CD4-positive, alpha-beta memory T cell (primary cell): ENCODE measurements around the gene MAP2K1. TPM values are rescaled to one million over a fixed set of nuclear protein-coding genes. Genes with fewer than 3 reads are reported as not detected.
"Not testable (repeated sequence)": the region's sequence is repeated elsewhere in the genome, so short reads cannot be mapped to it uniquely, and the experiment has no call there.

Source experiments
- CTCF ChIA-PET: fragments of 350-600 bp; sonication (Branson Sonifier 250); formaldehyde crosslinking; loops from one replicate; lab custom pipeline; 2021; ENCODE audit warnings: inconsistent platforms; ENCODE audit not compliant: partially characterized antibody; lab: Charles Lee
- POLR2A ChIA-PET: fragments of 350-600 bp; sonication (Branson Sonifier 250); formaldehyde crosslinking; loops from one replicate; lab custom pipeline; 2021; ENCODE audit not compliant: partially characterized antibody; lab: Charles Lee
- DNase-seq, 5 donors: peaks; one replicate each; pipeline versions ENCODE4 v3.0.0 to v3.0.0-alpha.2; 2020 to 2022; ENCODE audit warnings: mixed read lengths in 1 of 5
- H3K27ac ChIP-seq: one replicate; pipeline ENCODE4 v1.7.0; 2013; ENCODE audit warnings: low read depth, low read length
- H3K27me3 ChIP-seq: 2 replicates; pipeline ENCODE4 v1.7.0; 2013; ENCODE audit warnings: mild to moderate bottlenecking, low read length, moderate library complexity; ENCODE audit not compliant: insufficient read depth
- H3K36me3 ChIP-seq: 2 replicates; pipeline ENCODE4 v1.7.0; 2013; ENCODE audit warnings: mild to moderate bottlenecking, low read length, moderate library complexity; ENCODE audit not compliant: insufficient read depth
- H3K4me1 ChIP-seq: 2 replicates; pipeline ENCODE4 v1.7.0; 2013; ENCODE audit warnings: mild to moderate bottlenecking, low read length, moderate library complexity; ENCODE audit not compliant: insufficient read depth
- H3K4me3 ChIP-seq, 2 donors: one replicate each; pipeline ENCODE4 v1.7.0; 2013; ENCODE audit warnings: low read length in 2 of 2, mild to moderate bottlenecking in 1 of 2
- H3K9me3 ChIP-seq, 2 donors: one replicate each; pipeline ENCODE4 v1.7.0; 2013; ENCODE audit warnings: low read length in 2 of 2, control low read depth in 1 of 2; ENCODE audit not compliant: control insufficient read depth in 1 of 2
- H3K27ac Mint-ChIP-seq, 7 donors: one replicate each; pipeline ENCODE4 v1.8.0; 2020 to 2021; ENCODE audit warnings: mixed read lengths in 7 of 7, mild to moderate bottlenecking in 6 of 7, inconsistent platforms in 3 of 7, moderate library complexity in 3 of 7
- H3K27me3 Mint-ChIP-seq, 2 donors: one replicate each; pipeline ENCODE4 v1.8.0; 2020 to 2021; ENCODE audit warnings: mixed read lengths in 2 of 2
- H3K36me3 Mint-ChIP-seq, 2 donors: one replicate each; pipeline ENCODE4 v1.8.0; 2020 to 2021; ENCODE audit warnings: mixed read lengths in 2 of 2, inconsistent platforms in 1 of 2, mild to moderate bottlenecking in 1 of 2
- H3K4me1 Mint-ChIP-seq, 4 donors: one replicate each; pipeline ENCODE4 v1.8.0; 2020 to 2021; ENCODE audit warnings: mixed read lengths in 4 of 4, mild to moderate bottlenecking in 1 of 4
- H3K4me3 Mint-ChIP-seq, 8 donors: one replicate each; pipeline ENCODE4 v1.8.0; 2020 to 2021; ENCODE audit warnings: mixed read lengths in 8 of 8, mild to moderate bottlenecking in 7 of 8, moderate library complexity in 6 of 8, inconsistent platforms in 3 of 8
- H3K9me3 Mint-ChIP-seq, 8 donors: one replicate each; pipeline ENCODE4 v1.8.0; 2020 to 2021; ENCODE audit warnings: mixed read lengths in 8 of 8, mild to moderate bottlenecking in 5 of 8, inconsistent platforms in 3 of 8, moderate library complexity in 1 of 8
- intact Hi-C: fragments of 100-400 bp; cut with micrococcal nuclease; formaldehyde crosslinking; loops from one replicate; pipeline ENCODE4 v1.15.1; 2023
- polyA plus RNA-seq, 2 donors: library from polyadenylated mRNA; unstranded; fragments of 300-500 nt; fragmentation: Illumina TruSeq; gene quantifications; one replicate each; pipeline ENCODE4 v1.2.3, GENCODE V29; 2021
- total RNA-seq, 2 experiments: library from RNA; stranded (reverse); gene quantifications; one replicate each; pipeline ENCODE4 v1.2.3, GENCODE V29; 2021

The MAP2K1 gene
- total and polyA plus RNA-seq, 4 experiments from 2014 or later = 44.9 to 71.2 (median 54.5) TPM

GRCh38 chr15:66393037-66393436, 6.3 kb downstream of the MAP2K1 start:
- H3K4me3 ChIP-seq, DNase-seq, H3K9me3 Mint-ChIP-seq, H3K27me3 Mint-ChIP-seq, H3K36me3 ChIP-seq, H3K27ac ChIP-seq, H3K27me3 ChIP-seq, H3K9me3 ChIP-seq, intact Hi-C loops: not testable (repeated sequence)
- Mint-ChIP-seq H3K4me1 (peaks cover 62 to 91% (median 75%) of the 10 kb centered on the region in 4 donors), H3K36me3 (peaks cover 10 to 11% of the 10 kb centered on the region in 2 donors), H3K27ac (peak overlapping the region; percentile 55 to 96 (median 81)), H3K4me3 (peak overlapping the region in 3 of 8 donors; percentile 5 to 69 (median 55))
- ChIA-PET POLR2A (interaction anchor here (9.0 kb wide), 1 partner anchor 106 kb away, joined by 119 read pairs; the partner anchor contains the start of gene SNAPC5), CTCF (interaction anchor here (2.8 kb wide), 1 partner anchor 105 kb away, joined by 10 read pairs; the partner anchor contains the start of gene SNAPC5)
- peaks cover 89% of the 10 kb centered on the region for H3K4me1 ChIP-seq

DNA sequence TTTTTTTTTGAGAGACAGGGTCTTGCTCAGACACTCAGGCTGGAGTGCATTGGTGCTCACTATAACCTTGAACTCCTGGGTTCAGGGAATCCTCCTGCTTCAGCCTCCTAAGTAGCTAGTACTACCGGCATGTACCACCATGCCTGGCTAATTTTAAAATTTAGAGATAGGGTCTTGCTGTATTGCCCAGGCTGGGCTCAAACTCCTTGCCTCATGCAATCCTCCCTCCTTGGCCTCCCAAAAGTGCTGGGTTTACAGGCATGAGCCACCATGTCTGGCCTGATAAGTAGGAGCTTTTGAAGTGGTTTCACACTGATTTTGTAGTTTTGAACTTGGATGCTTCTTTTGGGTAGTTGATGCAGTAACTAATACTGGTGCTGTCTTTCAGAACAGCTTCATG, 7.8 kb downstream of the MAP2K1 start:
- H3K4me1 ChIP-seq = peaks cover 77% of the 10 kb centered on the region
- H3K4me3 Mint-ChIP-seq = peak overlapping the region in 5 of 8 donors; percentile 16 to 69 (median 55)
- CTCF ChIA-PET = interaction anchor here (0.7 to 2.8 kb wide), 3 partner anchors 38 to 103 kb away, joined by 3 to 10 read pairs (median 4); partner anchors contain the start of genes SNAPC5 and TIPIN
- intact Hi-C loops = no loop called here
- no peaks in the 10 kb centered on the region for H3K27me3 ChIP-seq
- H3K27ac Mint-ChIP-seq = peak overlapping the region; percentile 52 to 96 (median 78)
- POLR2A ChIA-PET = interaction anchor here (0.7 to 0.9 kb wide), 2 partner anchors 17 to 103 kb away, joined by 3 read pairs; partner anchors contain the start of gene SNAPC5
- peaks cover 11 to 14% of the 10 kb centered on the region in 2 donors for H3K36me3 Mint-ChIP-seq
- no peak overlapping the region for H3K4me3 ChIP-seq
- no peak for DNase-seq
- H3K36me3 ChIP-seq = no peaks in the 10 kb centered on the region
- H3K27me3 Mint-ChIP-seq = no peaks in the 10 kb centered on the region
- no peak overlapping the region for H3K27ac ChIP-seq
- H3K9me3 ChIP-seq = no peaks in the 10 kb centered on the region
- H3K9me3 Mint-ChIP-seq = no peaks in the 10 kb centered on the region
- peaks cover 55 to 89% (median 69%) of the 10 kb centered on the region in 4 donors for H3K4me1 Mint-ChIP-seq

- Histone ChIP-seq H3K4me3 (no peak overlapping the region), H3K36me3 (no peaks in the 10 kb centered on the region), H3K9me3 (no peaks in the 10 kb centered on the region), H3K4me1 (peaks cover 72% of the 10 kb centered on the region), H3K27me3 (no peaks in the 10 kb centered on the region), H3K27ac (no peak overlapping the region)
- Mint-ChIP-seq H3K27me3 (no peaks in the 10 kb centered on the region), H3K4me3 (peak overlapping the region in 5 of 8 donors; percentile 16 to 69 (median 55)), H3K36me3 (peaks cover 11 to 14% of the 10 kb centered on the region in 2 donors), H3K27ac (peak overlapping the region; percentile 52 to 96 (median 70)), H3K4me1 (peaks cover 52 to 86% (median 66%) of the 10 kb centered on the region in 4 donors), H3K9me3 (no peaks in the 10 kb centered on the region)
- ChIA-PET POLR2A (interaction anchor here (0.7 to 0.9 kb wide), 2 partner anchors 16 to 103 kb away, joined by 3 read pairs; partner anchors contain the start of gene SNAPC5), CTCF (interaction anchor here (0.7 to 2.8 kb wide), 4 partner anchors 8 to 103 kb away, joined by 3 to 10 read pairs (median 4); partner anchors contain the start of genes SNAPC5 and TIPIN)
- DNase-seq = no peak
- intact Hi-C loops = no loop called here
Observed at GRCh38 chr15:66394915-66395314, 8.2 kb downstream of the MAP2K1 start.

DNA sequence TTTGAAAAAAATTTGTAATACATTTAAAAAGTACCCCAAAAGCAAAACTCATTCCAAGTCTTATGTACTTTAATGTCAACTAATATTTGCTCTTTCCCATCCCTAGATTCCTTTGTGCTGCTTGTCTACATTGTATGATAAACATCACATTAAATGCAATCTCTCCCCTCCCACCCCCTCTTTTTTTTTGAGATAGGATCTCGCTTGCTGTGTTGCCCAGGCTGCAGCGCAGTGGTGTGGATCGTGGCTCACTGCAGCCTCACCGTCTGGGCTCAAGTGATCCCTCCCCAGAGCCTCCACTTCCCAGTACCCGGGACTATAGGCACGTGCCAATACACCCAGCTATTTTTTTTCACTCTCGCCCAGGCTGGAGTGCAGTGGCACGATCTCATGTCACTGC, 12.6 kb downstream of the MAP2K1 start:
- POLR2A ChIA-PET = interaction anchor here (0.7 kb wide), 1 partner anchor 10 kb away, joined by 3 read pairs; no protein-coding TSS in a partner anchor
- Mint-ChIP-seq H3K4me3 (peak overlapping the region in 1 of 8 donors; percentile 8), H3K27ac (peak overlapping the region in 3 of 7 donors; percentile 21 to 68 (median 60)), H3K4me1 (peaks cover 48 to 86% (median 65%) of the 10 kb centered on the region in 4 donors), H3K9me3 (no peaks in the 10 kb centered on the region), H3K36me3 (peaks cover 15 to 20% of the 10 kb centered on the region in 2 donors), H3K27me3 (no peaks in the 10 kb centered on the region)
- H3K27me3 ChIP-seq = no peaks in the 10 kb centered on the region
- no peak overlapping the region for H3K4me3 ChIP-seq
- H3K4me1 ChIP-seq = peaks cover 71% of the 10 kb centered on the region
- CTCF ChIA-PET = interaction anchor here (6.5 kb wide), 1 partner anchor 10 kb away, joined by 44 read pairs; the partner anchor contains the start of gene MAP2K1
- intact Hi-C loops = no loop called here
- no peaks in the 10 kb centered on the region for H3K36me3 ChIP-seq
- no peak overlapping the region for H3K27ac ChIP-seq
- H3K9me3 ChIP-seq = no peaks in the 10 kb centered on the region
- DNase-seq = no peak

- H3K4me3 Mint-ChIP-seq = peak overlapping the region in 2 of 8 donors; percentile 21 to 61
- H3K27me3 ChIP-seq = no peaks in the 10 kb centered on the region
- H3K4me1 Mint-ChIP-seq = peaks cover 45 to 83% (median 62%) of the 10 kb centered on the region in 4 donors
- H3K27ac ChIP-seq = no peak overlapping the region
- H3K9me3 Mint-ChIP-seq = no peaks in the 10 kb centered on the region
- CTCF ChIA-PET = interaction anchor here (6.5 kb wide), 1 partner anchor 12 kb away, joined by 44 read pairs; the partner anchor contains the start of gene MAP2K1
- DNase-seq = no peak
- no peaks in the 10 kb centered on the region for H3K27me3 Mint-ChIP-seq
- intact Hi-C loops = no loop called here
- H3K36me3 ChIP-seq = no peaks in the 10 kb centered on the region
- peaks cover 69% of the 10 kb centered on the region for H3K4me1 ChIP-seq
- H3K36me3 Mint-ChIP-seq = peaks cover 13 to 20% of the 10 kb centered on the region in 2 donors
- no peak overlapping the region for H3K4me3 ChIP-seq
- POLR2A ChIA-PET = interaction anchor here (0.6 kb wide), 1 partner anchor 10 kb away, joined by 3 read pairs; no protein-coding TSS in a partner anchor
- no peaks in the 10 kb centered on the region for H3K9me3 ChIP-seq
- peak overlapping the region in 5 of 7 donors; percentile 8 to 66 (median 48) for H3K27ac Mint-ChIP-seq
Observed at GRCh38 chr15:66400351-66400774, 13.7 kb downstream of the MAP2K1 start.

- CTCF ChIA-PET = interaction anchor here (0.8 to 6.5 kb wide), 4 partner anchors 11 to 97 kb away, joined by 3 to 44 read pairs (median 10); partner anchors contain the start of gene MAP2K1
- Mint-ChIP-seq H3K4me3 (peak overlapping the region; percentile 54 to 89 (median 81)), H3K4me1 (peaks cover 48 to 83% (median 66%) of the 10 kb centered on the region in 4 donors), H3K36me3 (peaks cover 12 to 20% of the 10 kb centered on the region in 2 donors), H3K27ac (peak overlapping the region; percentile 49 to 94 (median 83)), H3K9me3 (no peaks in the 10 kb centered on the region), H3K27me3 (no peaks in the 10 kb centered on the region)
- peak in 1 of 5 donors; percentile 26 for DNase-seq
- no peaks in the 10 kb centered on the region for H3K27me3 ChIP-seq
- POLR2A ChIA-PET = interaction anchor here (1.2 to 1.5 kb wide), 3 partner anchors 11 to 96 kb away, joined by 6 to 14 read pairs (median 9); partner anchors contain the start of genes MAP2K1 and SNAPC5
- intact Hi-C loops = no loop called here
- H3K4me1 ChIP-seq = peaks cover 69% of the 10 kb centered on the region
- peak overlapping the region in 1 of 2 donors; percentile 33 for H3K4me3 ChIP-seq
- no peaks in the 10 kb centered on the region for H3K36me3 ChIP-seq
- H3K27ac ChIP-seq = peak overlapping the region; percentile 14
- H3K9me3 ChIP-seq = no peaks in the 10 kb centered on the region
Observed at GRCh38 chr15:66401130-66402021, 14.7 kb downstream of the MAP2K1 start.
